Ureter (tissue), 1 donor: ENCODE data around the gene PTTG1IP. TPM values are rescaled to one million over a fixed set of nuclear protein-coding genes. Genes with fewer than 3 reads are reported as not detected.

Experiments used
- DNase-seq: peaks from one replicate; pipeline ENCODE4 v3.0.0-alpha.2; 2020; ENCODE audit warnings: low spot score
- total RNA-seq: library from RNA; stranded (reverse); gene quantifications from one replicate; pipeline ENCODE4 v1.2.4, GENCODE V29; 2023
- donor health status: DM: yes; HTN: yes; CAD: no.

Gene PTTG1IP
- total RNA-seq, 1 donor from 2014 or later = 181 TPM

DNA sequence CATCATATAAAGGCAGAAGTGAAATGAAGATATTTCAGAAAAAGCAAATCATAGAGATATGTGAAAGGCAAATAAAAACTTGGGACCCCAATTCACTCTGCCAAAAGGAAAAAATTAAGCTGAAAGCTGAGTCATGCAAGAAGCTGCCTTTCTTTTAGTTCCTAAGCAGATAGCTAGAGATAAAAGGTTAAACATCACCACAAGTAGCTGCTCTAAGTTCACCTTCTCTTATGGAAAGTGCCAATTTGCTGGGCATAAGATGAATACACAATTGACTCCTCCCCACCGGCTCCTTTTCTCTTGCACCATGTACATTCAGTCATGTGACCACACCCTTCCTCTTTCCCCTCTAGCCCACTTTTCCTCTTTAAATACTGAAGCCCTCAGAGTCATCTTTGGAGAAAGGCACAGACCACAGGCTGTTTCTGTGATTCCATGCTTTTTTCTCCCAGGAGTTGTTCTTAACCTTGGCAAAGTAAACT, 50.3 kb downstream of the PTTG1IP start:
- DNase-seq = no peak

DNA sequence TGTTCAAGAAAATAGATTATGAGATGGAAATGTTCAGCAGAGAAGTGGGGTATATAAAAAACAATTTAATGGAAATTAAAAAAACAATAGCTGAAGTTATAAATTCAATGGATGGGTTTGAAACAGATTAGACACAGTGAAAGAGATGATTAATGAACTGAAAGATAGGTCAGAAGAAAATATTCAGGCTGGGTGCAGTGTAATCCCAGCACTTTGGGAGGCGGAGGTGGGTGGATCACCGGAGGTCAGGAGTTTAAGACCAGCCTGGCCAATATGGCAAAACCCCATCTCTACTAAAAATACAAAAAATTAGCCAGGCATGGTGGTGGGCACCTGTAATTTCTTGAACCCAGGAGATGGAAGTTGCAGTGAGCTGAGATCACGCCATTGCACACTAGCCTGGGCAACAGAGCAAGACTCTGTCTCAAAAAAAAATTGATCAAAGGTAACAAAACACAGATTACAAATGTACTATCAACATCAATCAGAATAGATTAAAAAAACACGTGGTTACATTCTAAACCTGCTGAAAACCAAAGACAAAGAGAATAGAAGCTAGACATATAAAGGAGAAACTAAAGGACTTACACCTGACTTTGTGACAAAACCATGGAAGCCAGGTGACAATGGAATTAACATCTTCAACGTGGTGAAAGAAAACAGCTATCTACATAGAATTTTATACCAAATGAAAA, 50.9 kb downstream of the PTTG1IP start:
- DNase-seq = no peak

DNA sequence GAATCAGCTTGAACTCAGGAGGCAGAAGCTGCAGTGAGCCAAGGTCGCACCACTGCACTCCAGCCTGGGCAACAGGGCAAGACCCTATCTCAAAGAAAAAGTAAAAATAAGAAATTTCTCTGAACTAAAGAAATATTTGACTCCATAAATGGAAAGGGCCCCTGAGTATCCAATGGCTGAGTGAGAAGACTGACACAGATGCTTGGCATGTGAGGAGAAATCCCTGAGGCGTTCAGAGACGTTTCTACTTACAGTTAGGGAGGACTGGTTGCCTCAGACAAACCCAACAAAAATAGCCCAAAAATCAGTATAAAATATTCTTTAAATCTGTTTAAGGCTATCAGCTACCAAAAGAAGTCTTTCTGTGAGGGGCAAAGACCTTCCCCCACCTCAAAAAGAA, 52.6 kb downstream of the PTTG1IP start:
- no peak for DNase-seq

DNA sequence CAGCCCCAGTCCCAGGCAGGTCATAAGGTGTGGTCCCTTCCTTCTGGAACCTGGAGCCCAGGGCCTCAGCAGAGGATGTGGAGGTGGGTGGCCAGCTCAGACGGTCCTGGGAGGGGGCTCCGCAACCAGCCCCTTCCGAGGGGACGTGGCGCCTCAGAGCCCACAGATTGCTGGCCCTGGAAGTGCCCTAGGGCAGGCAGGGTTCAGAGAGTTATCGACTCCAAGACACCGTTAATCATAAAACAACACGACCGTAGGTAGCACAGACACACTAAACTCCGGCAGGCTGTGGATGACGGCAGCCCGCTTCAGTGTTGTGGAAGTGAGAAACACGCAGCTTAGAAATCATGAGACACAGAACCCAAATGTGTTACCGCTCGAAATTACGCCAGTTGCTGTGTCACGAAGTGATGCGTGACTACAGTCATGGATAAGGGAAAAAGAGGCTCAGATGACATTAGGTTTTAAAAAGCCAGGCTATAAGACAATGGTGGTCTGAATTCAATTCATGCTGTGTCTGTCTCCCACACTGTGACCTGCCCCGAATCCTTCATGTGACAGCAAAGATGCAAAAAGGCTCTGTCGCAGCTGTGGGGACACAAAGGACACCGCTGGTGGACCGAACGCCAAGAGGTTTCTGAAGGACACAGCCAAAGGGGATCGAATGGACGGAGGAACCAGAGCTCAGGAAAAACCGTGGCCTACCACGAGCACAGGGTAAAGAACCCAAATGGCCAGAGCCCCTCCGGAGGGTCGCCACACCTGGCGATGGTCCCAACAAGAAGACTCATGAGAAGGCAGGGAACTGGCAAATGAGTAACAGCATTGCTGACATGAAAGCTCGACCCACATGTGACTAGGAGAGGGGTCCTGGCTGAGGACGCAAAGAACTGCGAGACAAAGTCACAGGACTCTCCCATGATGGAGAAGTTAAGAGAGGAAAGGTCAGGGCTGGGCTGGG, 53.9 kb downstream of the PTTG1IP start:
- no peak for DNase-seq

DNA sequence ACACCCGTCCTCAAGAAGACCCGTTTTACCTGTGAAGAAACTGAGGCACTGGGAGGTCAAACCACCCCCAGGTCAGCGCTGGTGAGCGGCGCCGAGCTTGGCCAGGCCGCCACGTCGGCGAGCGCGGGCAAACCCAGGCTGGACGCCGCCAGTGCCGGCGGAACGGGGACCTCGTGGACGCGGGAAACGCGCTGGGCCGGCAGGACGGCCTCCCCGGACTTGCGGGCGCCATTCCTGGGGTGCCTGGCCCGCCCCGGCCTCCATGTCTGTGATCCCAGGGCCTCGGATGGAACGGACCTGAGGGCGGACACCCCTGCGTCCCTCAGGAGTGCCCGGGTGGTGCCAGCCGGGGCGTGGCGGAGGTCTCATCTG, 54.9 kb downstream of the PTTG1IP start:
- no peak for DNase-seq

DNA sequence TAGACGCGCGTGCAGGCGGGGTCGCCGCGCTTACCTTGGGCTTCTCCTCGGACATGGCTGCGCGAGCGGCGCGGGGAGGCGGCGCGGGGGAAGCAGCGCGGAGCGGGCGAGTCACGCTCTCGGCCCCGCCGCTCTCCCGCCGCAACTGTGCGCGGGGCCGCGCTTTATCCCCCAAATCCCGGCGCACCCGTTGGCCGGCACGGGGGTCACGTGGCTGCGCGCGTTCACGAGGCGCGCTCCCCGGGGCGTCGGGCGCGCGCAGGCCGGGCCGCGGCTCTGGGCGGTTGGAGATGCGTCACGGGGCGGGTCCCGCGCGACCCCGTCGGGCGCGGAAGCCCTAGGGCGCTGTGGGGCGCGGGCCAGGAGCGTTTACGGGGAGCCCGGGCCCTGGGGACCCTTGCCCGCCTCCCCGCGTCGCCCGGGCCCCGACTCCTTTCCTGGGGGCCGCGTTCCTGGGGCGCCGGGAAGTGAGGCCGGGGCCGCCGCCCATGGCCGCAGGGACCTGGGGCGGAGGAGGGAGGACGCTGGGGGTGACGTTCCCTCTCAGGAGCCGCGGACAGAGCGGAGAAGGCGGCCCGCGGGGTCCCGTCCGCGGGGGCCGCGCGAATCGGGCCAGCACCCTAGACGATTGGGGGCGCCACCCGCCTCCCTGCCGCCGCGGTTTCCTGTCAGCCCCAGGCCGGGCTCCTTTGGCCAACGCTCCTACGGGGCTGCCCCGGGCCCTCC, 55.4 kb downstream of the PTTG1IP start, which contains the start of gene SUMO3:
SUMO3 (minus strand) TSS at position 149 of the 726 bp plus-strand sequence; CDS start at position 55, 94 bp downstream.
- DNase-seq = peak; percentile 81

DNA sequence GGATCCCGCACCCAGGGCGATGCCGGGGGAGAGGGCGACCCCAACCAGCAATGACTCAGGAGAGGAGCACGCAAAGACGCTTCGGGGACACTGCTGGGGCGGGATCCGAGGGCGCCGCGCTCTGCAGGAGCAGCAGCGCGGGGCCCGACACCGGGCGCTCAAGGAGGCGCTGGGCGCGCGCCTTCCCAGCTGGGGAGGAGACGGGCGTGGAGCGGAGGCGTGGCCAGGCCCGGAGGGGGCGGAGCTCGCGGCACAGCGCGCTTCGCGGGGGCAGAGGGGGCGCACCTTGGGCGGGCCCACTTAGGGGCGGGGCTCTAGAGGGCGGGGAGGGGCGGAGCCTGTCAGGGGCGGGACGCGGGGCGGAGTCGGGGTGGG, 56.0 kb downstream of the PTTG1IP start:
- peak; percentile 93 for DNase-seq

DNA sequence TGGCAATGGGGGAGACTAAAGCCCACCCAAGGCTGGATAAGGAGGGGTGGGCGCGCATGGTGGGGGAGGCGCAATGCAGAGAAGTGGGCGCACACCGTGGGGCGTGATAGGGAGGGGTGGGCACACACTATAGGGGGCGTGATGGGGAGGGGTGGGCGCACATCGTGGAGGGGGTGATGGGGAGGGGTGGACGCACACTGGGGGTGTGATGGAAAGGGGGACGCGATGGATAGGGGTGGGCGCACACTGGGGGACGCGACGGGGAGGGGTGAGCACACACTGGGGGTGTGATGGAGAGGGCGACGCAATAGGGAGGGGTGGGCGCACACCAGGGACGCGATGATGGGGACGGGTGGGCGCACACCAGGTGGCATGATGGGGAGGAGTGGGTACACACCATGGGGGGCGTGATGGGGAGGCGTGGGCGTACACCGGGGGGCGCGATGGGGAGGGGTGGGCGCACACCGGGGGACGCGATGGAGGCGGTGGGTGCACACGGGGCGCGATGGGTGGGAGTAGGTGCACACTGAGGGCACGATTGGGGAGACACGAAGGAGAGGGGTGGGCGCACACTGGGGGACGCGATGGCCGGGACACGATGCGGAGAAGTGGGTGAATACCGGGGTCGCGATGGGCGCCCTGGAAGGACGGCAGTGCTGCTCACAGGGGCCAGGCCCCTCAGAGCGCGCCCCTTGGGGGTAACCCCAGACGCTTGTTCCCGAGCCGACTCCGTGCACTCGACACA, 56.6 kb downstream of the PTTG1IP start:
- peak; percentile 59 for DNase-seq

DNA sequence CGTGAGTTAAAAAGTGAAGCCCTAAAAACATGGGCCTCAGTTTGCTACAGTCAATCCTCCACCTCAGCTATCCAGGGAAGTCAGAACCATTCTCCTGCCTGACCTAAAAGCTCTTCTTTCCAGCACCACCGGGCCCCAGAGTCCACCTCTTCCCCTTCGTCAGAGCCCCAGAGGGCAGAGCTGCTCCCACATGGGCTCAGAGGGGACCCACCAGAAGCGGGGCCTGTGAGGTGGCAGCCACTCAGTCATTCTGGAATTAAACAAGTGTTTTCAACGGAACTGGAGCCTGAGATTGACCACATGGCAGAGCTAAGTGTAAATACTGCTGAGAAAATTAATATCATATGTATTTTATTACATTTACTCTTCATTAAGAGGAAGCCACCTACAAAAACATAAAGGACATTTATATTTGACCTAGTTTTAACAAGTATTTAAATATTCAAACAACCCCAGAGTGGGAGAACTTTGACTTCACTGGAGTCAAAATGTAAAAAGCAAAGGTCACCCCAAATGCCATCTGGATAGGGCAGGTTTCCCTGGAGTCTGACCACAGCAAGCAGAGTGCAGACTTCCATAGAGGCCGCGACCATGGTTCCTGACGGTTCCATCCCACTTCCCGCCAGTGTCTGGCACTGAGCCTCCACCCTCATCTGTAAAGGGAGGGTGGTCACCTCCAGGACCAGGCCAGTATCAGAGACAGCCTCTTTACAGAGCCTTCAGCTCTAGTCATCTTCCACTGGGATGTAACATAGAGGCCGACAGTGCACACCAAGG, 57.5 kb downstream of the PTTG1IP start:
- no peak for DNase-seq

DNA sequence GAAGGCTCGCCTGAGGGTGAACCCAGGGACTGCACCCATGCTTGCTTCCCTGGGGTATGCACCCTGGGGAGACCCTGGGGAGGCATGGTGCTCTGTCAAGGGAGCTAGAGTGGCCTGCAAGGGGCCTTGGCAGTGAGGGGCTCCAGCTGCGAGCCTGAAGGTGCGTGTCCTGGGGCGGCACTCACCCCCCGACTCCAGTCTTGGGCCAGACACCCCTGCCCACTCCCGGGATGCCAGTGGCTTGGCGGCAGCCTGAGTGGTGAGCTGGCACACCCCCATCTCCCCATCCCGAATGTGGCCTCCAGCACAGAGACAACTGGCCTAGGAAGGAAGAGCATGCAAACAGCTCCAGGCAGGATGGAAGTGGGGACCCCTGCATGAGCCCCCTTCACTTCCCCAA, 58.3 kb downstream of the PTTG1IP start:
- no peak for DNase-seq

DNA sequence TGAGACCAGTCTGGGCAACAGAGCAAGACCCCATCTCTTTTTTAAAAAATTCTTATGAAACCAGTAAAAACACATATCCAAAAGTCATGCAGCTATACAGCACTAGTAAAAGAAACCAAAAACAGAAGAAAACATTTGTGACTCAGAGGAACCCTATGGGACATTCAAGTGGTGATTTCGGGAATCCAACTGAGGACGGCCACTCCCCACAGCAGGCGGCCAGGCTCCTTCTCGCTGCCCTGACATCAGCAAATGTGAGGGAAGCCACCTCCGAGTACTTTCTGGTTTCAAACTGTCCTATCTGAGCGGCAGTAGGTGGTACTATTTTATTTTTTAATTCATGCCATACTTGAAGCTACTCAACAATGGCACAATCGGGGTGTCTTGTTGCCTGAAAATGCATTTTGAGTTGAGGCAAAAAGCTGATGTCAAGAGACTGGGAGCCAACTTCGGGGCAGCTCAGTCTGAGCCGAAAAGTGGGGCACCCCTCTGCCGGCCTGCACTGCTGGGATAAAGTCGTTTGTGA, 58.9 kb downstream of the PTTG1IP start:
- DNase-seq = no peak

DNA sequence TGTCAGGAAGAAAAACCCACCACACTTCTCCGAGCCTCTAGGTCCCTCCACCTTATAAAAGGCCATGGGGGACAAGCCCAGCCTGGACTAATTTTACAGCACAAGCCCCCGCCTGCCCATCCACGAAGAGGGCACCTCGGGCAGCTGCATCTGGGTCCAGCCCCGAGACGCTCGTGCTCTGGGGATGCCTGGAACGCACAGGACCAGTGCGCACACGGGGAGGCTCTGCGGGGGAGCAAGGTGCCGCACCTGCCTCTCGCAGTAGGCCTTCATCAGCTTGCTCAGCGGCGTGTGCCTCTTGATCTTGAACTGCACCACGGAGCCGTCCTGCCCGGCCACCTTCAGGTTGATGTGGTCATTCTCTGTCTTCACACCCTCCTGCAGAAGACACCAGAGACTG, 59.8 kb downstream of the PTTG1IP start:
- no peak for DNase-seq

DNA sequence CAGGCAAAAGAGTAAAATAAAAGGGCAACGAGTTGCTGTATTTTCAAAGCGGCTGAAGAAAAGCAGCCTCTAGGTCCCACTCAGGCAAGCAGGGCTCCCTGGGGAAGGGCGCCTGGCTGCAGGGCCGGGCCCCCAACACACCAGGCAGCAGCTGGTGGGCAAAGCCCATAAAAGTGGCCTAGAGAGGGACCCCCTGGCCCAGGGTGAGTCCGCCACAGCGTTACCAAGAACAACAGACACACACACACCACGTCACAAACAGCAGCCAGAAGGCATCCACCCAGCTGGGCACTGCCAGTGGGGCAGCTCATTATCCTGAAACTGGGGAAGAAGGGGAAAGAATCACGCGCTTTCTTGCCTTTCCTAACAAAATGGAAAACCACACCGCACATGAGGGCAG, 60.3 kb downstream of the PTTG1IP start:
- no peak for DNase-seq

DNA sequence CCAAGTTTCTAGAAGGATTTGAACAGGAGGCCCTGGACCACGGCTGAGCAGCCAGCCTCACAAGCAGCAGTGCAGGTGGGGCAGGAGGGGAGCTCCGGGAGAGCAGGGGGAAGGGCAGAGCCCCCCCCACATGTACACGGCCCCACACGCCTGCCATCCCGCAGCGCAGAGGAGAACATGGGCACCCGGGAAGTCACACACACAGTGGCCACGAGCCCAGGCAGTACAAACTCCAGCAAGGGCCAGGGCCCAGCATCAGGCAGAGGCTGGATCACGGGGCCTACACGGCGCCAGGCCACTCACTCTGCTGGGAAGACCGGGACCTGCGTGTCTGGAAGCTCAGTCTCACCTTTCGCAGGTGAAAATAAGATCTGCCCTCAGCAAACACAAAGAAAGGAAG, 60.9 kb downstream of the PTTG1IP start:
- no peak for DNase-seq

DNA sequence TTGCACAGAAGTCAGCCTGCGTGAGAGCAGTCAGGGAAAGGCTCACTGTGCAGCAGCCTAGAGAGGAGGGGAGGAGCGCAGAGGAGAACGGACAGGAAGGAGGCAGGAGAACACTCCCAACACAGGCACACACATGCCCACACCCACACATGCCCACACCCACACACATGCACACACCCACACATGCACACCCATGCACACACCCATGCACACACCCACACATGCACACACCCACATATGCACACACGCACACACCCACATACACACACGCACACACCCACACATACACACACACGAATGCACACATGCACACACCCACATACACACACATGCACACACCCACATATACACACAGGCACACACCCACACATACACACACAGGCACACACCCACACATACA, 62.7 kb downstream of the PTTG1IP start:
- DNase-seq = no peak

DNA sequence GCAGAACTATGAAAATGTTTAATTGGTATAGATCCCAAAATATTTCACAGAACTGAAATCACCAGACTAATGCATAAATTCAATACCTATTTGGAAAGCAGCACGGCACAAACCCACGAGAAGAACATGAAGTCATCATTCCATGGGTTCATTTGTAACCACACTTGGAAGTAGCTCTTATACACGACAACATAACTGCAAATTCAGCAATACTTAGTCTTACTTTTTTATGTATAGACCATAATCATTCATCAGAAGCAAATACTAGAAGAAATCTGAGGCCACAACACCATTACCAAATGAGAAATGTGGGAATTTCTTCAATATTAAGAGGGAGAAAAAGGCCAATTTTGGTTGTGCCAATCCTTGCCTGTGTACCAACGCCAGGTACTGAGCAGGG, 67.6 kb downstream of the PTTG1IP start:
- DNase-seq = no peak

DNA sequence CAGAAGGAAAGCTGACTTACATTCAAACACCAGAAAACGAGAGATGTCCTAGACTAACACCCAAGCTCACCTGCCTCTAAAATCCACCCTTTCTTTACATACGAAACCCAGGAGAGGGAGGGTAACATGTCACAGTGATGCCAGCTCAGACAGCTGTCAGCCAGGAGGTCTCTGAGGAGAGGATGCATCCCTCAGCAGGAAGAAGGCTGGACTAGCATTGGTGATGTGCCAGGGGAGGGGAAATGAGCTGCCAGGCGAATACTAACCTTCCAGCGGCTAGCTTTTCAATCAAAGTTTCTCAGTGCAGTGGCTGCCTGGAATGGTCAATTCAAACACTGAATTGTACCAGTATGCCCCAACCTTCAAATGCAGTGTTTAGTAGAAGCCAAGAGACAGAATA, 68.3 kb downstream of the PTTG1IP start:
- DNase-seq = no peak

DNA sequence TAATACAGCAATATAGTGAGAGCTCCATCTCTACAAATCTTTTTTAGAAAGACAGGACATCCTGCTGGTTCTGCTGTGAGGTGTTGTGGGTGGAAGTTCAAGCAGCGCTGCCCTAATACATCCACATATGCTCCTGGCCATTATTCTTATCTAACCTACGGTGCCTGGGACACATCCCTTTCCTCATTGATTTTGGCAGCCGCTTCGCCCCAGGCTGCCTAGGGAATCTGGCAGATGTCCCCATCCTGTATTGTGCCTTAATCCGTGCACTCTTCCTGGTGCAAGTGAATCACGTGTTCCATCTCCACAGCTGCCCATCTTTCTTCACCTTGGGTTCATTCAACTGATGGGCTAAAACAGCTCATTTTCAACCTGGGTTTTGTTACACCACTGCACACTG, 68.7 kb downstream of the PTTG1IP start:
- DNase-seq = no peak

DNA sequence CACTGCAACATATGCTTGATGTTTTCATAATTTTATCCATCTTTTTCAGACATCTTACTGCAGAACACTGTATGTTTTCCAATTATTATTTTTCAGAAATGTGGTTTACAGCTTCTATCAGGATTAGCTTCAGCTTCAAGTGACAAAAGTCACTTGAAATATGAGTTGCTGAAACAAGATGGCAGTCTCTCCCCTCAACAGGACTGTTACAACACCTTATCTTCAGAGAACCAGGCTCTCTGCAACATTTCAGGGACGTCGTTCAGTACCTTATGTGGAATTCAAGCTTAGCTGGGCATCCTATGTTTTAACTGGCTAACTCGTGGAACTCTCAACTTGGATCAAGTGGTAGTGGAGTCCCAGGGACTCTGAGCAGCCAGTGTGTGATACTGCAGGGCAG, 69.8 kb downstream of the PTTG1IP start:
- DNase-seq = no peak

DNA sequence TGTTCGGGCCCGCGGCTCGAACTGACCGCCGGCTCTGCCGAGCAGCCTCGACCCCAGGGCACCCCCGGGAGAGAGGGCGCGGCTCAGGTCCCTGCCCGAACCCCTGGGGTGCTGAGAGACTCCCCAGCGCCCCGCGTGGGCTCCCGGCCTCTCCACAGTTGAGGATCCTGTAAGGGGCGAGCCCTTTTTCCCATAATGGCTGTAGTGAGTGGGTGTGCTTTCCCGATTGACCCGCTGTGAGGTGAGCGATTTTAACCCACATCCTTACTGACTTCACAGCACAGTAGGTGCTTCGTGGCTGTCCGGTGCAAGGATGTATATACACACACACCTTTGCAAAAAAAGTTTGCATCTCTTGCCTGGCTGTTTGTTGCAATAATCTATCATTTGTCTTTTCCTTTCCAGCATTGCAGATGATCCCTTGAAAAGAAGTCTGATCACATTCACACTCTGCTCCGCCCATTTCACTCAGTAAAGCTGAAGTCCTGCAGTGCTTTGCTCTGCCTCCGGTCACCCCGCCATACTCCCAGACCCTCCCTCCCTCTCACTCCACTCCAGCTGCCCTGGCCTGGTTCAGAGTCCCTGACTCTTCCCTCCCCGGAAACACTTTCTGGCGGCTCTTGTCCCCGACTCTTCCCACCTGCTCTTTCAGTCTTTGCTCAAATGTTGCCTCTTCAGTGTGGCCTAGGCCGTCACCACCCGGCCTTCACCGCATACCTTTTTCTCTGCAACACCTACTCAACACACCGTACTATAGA, 70.9 kb downstream of the PTTG1IP start:
- DNase-seq = no peak
